Sigmoid colon (tissue), 4 donors: ENCODE measurements around the gene SFMBT2.

ENCODE experiments used
- EP300 ChIP-seq, 4 donors: sonication (generic); formaldehyde crosslinking; IDR thresholded peaks; one replicate each; pipeline ENCODE4 v1.6.1; 2017; ENCODE audit warnings: antibody characterized with exemption in 4 of 4
- POLR2A ChIP-seq, 2 donors: fragments of 450-650 bp; IDR thresholded peaks; one replicate each; pipeline ENCODE4 v1.6.1; 2016; ENCODE audit warnings: antibody characterized with exemption in 2 of 2, mild to moderate bottlenecking in 2 of 2, moderate library complexity in 2 of 2
- POLR2AphosphoS5 ChIP-seq, 4 donors: sonication (generic); formaldehyde crosslinking; IDR thresholded peaks; one replicate each; pipeline ENCODE4 v1.6.1; 2017; ENCODE audit warnings: antibody characterized with exemption in 4 of 4
- TF ChIP-seq, protein P1 (sequence below), 4 experiments: fragments of 450-650 bp in 3 of 4; fragments of 200-600 bp in 1 of 4; IDR thresholded peaks; one replicate each; pipeline ENCODE4 v1.5.1; 2016 to 2019; ENCODE audit warnings: antibody characterized with exemption in 4 of 4, mild to moderate bottlenecking in 3 of 4, moderate library complexity in 2 of 4

DNA sequence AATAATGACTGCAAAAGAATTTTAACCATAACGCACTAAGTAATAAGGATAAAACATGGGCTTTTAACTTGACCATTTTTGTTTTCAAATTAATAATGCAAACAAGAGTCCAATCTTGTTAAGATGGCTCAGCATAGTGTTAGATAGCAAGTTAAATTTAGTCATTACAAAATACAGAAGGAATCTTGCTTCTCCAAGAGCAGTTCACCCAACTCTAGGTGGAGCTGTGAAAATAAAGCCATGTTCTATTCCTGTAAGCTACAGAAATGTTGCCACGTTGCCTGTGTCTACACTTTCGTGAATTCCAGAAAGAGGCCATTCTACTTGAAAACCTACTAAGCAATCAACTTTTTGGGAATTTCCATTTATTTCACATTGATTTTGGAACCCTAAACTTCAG, 191.9 kb downstream of the SFMBT2 start:
- TF ChIP-seq, protein P1, sequence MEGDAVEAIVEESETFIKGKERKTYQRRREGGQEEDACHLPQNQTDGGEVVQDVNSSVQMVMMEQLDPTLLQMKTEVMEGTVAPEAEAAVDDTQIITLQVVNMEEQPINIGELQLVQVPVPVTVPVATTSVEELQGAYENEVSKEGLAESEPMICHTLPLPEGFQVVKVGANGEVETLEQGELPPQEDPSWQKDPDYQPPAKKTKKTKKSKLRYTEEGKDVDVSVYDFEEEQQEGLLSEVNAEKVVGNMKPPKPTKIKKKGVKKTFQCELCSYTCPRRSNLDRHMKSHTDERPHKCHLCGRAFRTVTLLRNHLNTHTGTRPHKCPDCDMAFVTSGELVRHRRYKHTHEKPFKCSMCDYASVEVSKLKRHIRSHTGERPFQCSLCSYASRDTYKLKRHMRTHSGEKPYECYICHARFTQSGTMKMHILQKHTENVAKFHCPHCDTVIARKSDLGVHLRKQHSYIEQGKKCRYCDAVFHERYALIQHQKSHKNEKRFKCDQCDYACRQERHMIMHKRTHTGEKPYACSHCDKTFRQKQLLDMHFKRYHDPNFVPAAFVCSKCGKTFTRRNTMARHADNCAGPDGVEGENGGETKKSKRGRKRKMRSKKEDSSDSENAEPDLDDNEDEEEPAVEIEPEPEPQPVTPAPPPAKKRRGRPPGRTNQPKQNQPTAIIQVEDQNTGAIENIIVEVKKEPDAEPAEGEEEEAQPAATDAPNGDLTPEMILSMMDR (IDR thresholded peaks at IDR 0.05) = no peak
- no peak for TF ChIP-seq POLR2AphosphoS5 (IDR thresholded peaks at IDR 0.05)
- TF ChIP-seq POLR2A (IDR thresholded peaks at IDR 0.05) = no peak
- TF ChIP-seq EP300 (IDR thresholded peaks at IDR 0.05) = no peak
